NOMO-1 treated with dmso at 0.1 percent for 144 hours (cell line): Measurements from ENCODE around the gene TTC9C.
"Not testable (repeated sequence)": the region's sequence is repeated elsewhere in the genome, so short reads cannot be mapped to it uniquely, and the experiment has no call there.

ENCODE experiments used
- DNase-seq: peaks from one replicate; lab custom pipeline; 2025; ENCODE audit not compliant: unreplicated experiment; lab: John Stamatoyannopoulos, UW

Gene TTC9C

GRCh38 chr11:62728171-62728988, at the start of gene TTC9C:
TTC9C (plus strand) TSS chr11:62728486; CDS start chr11:62728849, 363 bp downstream.
- peak; percentile 86 for DNase-seq

- DNase-seq: peak; percentile 89
Measured at GRCh38 chr11:62678770-62679696, 49.3 kb upstream of the TTC9C start, which contains the start of gene UBXN1. UBXN1 (minus strand) TSS chr11:62679073; CDS start chr11:62678923, 150 bp downstream.

DNA sequence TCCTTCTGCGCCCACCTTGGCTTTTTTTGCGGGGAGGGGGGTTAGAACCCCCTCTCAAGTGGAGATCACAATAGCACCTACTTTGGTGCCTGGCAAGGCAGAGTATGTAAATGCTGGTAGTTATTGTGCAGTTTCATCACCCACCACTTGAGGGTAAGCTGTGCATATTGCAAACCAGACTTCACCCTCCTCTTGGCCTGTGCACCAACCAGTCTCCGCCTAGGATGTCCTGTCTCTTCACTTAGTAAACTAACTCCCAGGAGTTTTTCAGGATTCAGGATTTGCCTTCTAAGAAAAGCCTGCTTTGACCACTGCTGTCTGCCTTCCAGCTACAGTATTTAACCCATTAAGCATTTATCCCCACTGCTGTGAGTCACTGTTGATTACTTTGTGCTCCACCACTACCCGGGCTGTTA, 47.5 kb upstream of the TTC9C start:
- DNase-seq: peak; percentile 9

DNA sequence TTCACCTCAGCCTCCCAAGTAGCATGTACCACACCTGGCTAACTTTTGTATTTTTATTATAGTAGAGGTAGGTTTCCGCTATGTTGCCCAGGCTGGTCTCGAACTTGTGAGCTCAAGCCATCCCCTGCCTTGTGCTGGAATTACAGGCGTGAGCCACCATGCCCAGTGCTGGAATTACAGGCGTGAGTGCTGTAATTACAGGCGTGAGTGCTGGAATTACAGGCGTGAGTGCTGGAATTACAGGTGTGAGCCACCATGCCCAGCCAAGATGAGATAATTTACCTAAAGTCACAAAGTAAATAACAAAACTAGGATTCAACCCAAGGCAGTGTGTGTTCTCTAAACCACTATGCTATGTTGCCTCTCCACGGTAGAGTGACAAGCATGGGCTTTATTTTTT, 45.8 kb upstream of the TTC9C start:
- no peak for DNase-seq

DNA sequence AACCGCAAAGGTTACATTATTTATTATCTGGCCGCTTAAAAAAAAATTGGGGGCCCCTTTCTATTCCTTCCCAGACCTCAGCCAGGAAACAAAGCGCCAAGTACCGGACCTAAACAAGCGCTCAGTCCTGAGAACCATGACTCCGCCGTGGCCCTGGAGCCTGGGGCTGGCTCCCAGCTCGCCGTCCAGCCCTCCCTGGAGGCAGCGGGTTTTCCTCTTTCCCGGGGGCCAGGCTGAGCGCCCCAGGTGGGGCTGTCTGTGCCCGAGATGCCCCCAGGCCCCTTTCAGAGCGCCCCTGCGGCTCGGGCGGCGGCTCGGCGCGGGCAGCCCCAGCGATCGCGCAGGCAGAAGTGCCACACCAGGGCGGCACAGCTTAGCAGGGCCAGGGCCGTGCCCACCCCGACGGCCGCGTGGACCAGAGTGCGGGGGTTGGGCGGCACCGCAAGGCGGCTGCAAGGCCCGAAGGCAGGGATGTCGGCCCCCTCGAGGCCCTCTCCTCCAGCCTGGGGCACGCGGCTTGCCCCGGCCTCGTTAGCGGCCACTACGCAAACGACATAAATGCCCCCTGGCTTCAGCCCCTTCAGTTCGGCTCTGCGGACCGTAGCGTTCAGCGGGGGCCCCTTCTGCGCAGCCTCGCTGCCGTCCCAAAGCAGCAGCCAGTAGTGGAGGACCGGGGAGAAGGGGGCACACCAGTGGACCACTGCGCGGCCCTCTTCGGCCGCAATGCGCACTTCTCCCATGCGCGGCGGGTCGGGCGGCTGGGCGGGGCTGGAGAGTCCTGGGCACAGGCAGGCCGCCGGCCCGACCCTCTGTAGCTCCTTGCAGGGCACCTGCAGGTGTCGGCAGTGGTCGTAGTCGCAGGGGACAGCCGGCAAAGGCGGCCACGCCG, 40.5 kb upstream of the TTC9C start:
- no peak for DNase-seq

DNA sequence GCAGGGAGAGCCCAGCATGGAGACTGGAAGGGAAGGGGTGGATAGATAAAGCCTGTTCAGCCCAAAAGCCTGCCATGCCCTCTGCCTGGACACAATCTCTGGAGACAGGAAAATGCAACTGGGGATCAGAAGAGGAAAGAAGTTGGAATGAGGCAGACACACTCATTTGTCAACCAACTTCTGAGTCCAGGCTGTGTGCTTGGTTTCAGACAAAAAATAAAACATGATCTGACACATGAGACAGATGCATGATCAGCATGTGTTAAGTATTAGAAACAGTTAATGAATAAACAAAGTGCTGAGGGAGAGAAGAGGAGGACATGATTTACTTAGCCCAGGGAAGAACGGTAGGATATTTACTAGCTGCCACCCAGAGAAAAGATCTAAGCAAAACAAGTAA, 39.8 kb upstream of the TTC9C start:
- DNase-seq: no peak

DNA sequence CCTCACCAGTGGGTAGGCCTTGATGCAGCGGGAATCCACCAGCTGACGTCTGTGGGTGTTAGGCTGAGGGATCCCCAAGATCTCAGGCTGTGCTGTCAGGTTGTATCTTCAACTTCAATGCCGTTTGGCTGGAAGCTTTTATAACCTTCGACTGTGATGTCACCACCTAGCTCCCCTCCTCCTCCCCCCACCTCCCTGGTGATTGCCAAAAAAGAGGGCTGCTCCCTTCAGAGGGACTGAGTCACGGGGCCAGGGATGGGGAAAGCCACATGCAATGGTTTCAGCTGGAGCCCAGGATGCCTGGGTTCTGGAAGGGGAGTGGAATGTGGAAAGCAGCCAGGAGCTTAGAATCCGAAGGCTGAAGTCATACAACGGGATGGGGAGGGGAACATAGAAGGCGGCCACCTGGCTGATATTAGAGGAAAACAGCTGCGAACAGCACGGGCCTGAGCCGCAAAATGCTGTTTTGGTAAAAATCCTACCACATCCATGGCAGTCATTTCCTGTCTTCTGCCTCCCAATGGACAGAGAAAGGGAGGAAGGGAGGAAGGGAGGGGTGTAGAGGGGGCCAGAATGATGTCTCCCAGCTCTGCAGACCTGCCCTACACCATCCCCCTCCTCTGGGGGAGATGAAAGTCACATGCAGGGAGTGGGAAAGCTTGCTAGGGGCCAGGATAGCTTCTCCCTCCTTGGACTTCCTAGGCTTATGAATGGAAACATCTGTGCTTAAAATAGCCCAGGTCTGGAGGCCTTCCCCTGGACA, 38.7 kb upstream of the TTC9C start, which contains the start of gene LRRN4CL:
LRRN4CL (minus strand) TSS at position 110 of the 763 bp plus-strand sequence. CDS start 1,022 bp downstream, outside the sequence.
- no peak for DNase-seq

DNA sequence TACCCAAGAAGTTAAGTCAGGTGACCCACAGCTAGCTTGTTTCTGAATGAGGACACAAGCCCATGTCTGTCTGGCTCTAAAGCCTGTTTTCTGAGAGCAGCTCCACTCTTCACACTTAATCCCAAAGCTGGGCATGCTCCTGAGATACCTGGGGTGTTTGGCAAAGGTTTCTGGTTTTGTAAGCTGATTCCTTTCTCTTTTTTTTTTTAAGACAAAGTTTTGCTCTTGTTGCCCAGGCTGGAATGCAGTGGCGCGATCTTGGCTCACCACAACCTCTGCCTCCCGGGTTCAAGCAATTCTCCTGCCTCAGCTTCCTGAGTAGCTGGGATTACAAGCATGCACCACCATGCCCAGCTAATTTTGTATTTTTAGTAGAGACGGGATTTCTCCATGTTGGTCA, 34.7 kb upstream of the TTC9C start:
- DNase-seq: not testable (repeated sequence)

GRCh38 chr11:62694455-62695167, 33.7 kb upstream of the TTC9C start:
- peak; percentile 21 for DNase-seq

GRCh38 chr11:62702246-62702645, 26.0 kb upstream of the TTC9C start:
- DNase-seq: no peak

GRCh38 chr11:62703921-62704320, 24.4 kb upstream of the TTC9C start:
- not testable (repeated sequence) for DNase-seq

GRCh38 chr11:62705413-62705812, 22.9 kb upstream of the TTC9C start:
- DNase-seq: no peak

DNA sequence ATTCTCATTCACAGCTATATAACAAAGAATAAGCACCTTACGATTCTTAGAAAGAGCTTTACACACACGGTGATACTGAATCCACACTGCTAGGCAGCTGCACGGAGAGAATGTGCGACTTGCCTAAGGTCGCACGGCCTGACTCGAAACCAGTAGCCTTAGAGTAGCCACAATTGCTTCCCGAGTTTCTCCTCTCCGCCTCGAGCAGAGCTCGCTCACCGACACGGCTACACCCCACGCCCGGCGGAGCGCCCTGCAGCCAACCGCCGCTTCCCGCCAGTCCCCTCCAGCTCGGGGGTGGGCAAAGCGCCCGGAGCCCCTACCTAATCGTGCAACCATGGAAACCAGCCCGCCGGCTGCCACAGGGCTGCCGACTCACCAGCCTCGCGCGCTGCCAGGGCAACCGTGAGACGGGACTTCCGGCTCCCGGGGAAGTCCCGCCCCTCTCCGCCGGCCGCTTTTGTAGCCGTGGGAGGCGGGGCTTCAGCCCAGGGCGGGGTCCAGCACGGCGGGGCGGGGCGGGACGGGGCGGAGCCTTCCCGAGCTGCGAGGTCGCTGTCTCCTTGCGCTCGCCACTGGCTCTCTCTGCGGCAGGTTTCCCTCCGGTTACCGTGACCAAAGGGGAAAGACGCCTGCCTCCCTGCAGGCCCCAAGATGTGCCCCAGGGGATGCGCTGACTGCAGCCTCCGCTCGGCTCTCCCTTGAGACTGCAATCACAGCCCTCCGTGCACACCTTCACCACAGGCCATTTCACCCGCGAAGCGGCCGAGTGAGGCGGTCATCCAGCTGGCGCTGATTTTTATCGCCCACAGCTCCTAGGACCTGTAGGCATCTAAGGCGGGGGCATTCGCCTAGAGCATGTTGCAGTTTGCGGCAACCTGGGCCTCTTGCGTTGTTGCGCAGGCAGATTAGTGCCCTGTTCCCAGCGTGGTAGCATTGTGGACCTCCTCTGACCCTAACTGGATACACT, 22.1 kb upstream of the TTC9C start:
- DNase-seq: peak; percentile 79

- no peak for DNase-seq
Measured at GRCh38 chr11:62706850-62707247, 21.4 kb upstream of the TTC9C start.

GRCh38 chr11:62707277-62707861, 20.9 kb upstream of the TTC9C start, which contains the start of the genes BSCL2 and GNG3:
BSCL2 (minus strand) TSS chr11:62707424; CDS start chr11:62707195, 229 bp downstream.
GNG3 (plus strand) TSS chr11:62707676; CDS start chr11:62708296, 620 bp downstream.
- no peak for DNase-seq

GRCh38 chr11:62708392-62708791, 19.9 kb upstream of the TTC9C start:
- DNase-seq: no peak

- no peak for DNase-seq
Measured at GRCh38 chr11:62708793-62709192, 19.5 kb upstream of the TTC9C start.
